Activated naive CD8-positive, alpha-beta T cell treated with anti-CD3 and anti-CD28 coated beads for 36 hours (primary cell): Measurements from ENCODE around the gene OSBPL10. TPM values are rescaled to one million over a fixed set of nuclear protein-coding genes. Genes with fewer than 3 reads are reported as not detected.

Experiments used
- DNase-seq: peaks from one replicate; pipeline ENCODE4 v3.0.0; 2021
- H3K27ac Mint-ChIP-seq: one replicate; pipeline ENCODE4 v1.8.0; 2022; ENCODE audit warnings: mild to moderate bottlenecking, moderate library complexity, mixed read lengths
- H3K27me3 Mint-ChIP-seq: one replicate; pipeline ENCODE4 v1.8.0; 2022; ENCODE audit warnings: mild to moderate bottlenecking, mixed read lengths
- H3K36me3 Mint-ChIP-seq: one replicate; pipeline ENCODE4 v1.8.0; 2021; ENCODE audit warnings: mild to moderate bottlenecking, mixed read lengths
- H3K4me1 Mint-ChIP-seq: one replicate; pipeline ENCODE4 v1.8.0; 2021; ENCODE audit warnings: mixed read lengths
- H3K4me3 Mint-ChIP-seq: one replicate; pipeline ENCODE4 v1.8.0; 2022; ENCODE audit warnings: mild to moderate bottlenecking, moderate library complexity, mixed read lengths
- H3K9me3 Mint-ChIP-seq: one replicate; pipeline ENCODE4 v1.8.0; 2022; ENCODE audit warnings: mixed read lengths
- total RNA-seq, 2 experiments: library from RNA; stranded (reverse); gene quantifications; one replicate each; pipeline ENCODE4 v1.2.3, GENCODE V29; 2021

Gene OSBPL10
- total RNA-seq, 2 experiments from 2014 or later = 5.4 to 5.5 TPM

- H3K36me3 Mint-ChIP-seq = peaks cover 5% of the 10 kb centered on the region
- no peak overlapping the region for H3K27ac Mint-ChIP-seq
- H3K9me3 Mint-ChIP-seq = peaks cover 4% of the 10 kb centered on the region
- DNase-seq = no peak
- peaks cover 9% of the 10 kb centered on the region for H3K27me3 Mint-ChIP-seq
- peaks cover 2% of the 10 kb centered on the region for H3K4me1 Mint-ChIP-seq
- no peak overlapping the region for H3K4me3 Mint-ChIP-seq
Observed at GRCh38 chr3:31955581-31955980, 25.5 kb downstream of the OSBPL10 start.

DNA sequence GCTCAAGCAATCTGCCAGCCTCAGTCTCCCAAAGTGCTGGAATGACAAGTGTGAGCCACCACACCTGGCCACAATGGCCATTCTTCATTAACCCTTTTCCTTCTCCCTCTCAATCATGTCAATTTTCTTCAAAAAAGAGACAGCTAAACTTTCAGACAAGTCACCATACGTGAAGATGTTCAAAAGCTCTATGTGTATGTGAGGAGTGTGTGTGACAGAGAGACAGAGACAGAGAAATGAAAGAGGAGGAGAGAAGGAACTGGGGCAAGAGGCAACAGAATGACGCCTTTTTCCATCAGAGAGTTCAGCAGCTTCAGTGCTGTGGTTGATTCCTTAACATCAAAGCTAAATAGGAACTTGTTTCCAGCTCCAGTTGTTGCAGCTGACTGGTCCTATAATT, 27.4 kb downstream of the OSBPL10 start:
- Mint-ChIP-seq H3K9me3 (peaks cover 8% of the 10 kb centered on the region), H3K27ac (no peak overlapping the region), H3K4me1 (no peaks in the 10 kb centered on the region), H3K36me3 (peaks cover 5% of the 10 kb centered on the region), H3K27me3 (peaks cover 11% of the 10 kb centered on the region), H3K4me3 (no peak overlapping the region)
- no peak for DNase-seq

DNA sequence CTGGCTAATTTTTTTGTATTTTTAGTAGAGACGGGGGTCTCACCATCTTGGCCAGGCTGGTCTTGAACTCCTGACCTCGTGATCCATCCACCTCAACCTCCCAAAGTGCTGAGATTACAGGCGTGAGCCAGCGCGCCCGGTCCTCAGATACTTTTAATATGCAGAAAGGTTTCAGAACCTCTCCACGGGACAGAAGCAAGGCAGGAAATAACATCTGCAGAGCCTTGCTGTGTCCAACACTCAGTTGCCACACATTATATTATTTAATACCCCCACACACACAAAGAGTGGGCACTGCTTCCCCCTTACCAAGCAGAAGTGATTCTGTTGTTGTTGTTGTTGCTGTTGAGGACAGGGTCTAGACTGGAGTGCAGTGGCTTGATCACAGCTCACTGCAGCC, 28.0 kb downstream of the OSBPL10 start:
- H3K9me3 Mint-ChIP-seq = peaks cover 8% of the 10 kb centered on the region
- no peaks in the 10 kb centered on the region for H3K4me1 Mint-ChIP-seq
- DNase-seq = no peak
- no peak overlapping the region for H3K27ac Mint-ChIP-seq
- peaks cover 5% of the 10 kb centered on the region for H3K36me3 Mint-ChIP-seq
- H3K4me3 Mint-ChIP-seq = no peak overlapping the region
- peaks cover 11% of the 10 kb centered on the region for H3K27me3 Mint-ChIP-seq

DNA sequence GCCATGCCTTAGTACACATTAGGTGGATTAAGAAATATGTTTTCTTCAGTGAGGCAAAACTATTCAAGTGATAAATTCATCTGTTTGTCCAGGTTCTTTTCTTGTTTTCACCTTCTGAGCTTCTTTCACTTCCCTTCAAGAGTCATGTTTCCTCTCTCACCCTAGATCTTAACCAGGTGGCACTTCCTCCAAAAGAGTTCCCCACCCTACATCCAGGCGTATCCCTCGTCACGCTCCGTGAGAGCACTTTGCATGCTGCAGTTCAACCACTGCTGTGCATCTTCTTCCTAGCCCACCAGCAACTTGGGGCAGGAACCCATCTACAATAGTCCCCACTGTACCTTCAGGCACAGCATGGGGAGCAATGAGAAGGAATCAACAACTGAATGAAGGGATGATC, 28.9 kb downstream of the OSBPL10 start:
- Mint-ChIP-seq H3K4me3 (no peak overlapping the region), H3K27ac (no peak overlapping the region), H3K9me3 (peaks cover 8% of the 10 kb centered on the region), H3K4me1 (no peaks in the 10 kb centered on the region), H3K27me3 (peaks cover 11% of the 10 kb centered on the region), H3K36me3 (peaks cover 5% of the 10 kb centered on the region)
- DNase-seq = no peak

DNA sequence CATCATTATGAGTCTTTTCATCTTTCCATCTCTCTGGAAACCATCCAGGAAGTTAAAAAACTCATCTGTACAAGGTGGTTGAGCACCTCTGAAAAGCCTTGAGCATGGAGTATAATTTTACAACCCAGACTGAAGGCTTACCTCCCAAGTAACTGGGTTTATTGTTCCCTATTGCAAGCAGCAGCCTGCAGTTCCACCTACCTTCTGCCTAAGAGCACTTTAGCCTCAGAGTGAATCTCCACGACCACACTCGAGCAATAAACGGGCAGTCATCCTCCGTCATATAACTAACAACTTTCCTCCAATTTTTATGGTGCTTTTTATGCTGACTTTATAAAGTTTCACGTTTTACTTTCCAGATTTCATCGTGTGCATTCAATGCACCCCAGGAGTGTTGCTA, 32.8 kb downstream of the OSBPL10 start:
- DNase-seq = no peak
- peaks cover 4% of the 10 kb centered on the region for H3K9me3 Mint-ChIP-seq
- H3K36me3 Mint-ChIP-seq = no peaks in the 10 kb centered on the region
- no peak overlapping the region for H3K27ac Mint-ChIP-seq
- H3K27me3 Mint-ChIP-seq = peaks cover 12% of the 10 kb centered on the region
- H3K4me3 Mint-ChIP-seq = no peak overlapping the region
- no peaks in the 10 kb centered on the region for H3K4me1 Mint-ChIP-seq

GRCh38 chr3:31947671-31948091, 33.4 kb downstream of the OSBPL10 start:
- H3K4me3 Mint-ChIP-seq = no peak overlapping the region
- DNase-seq = no peak
- H3K9me3 Mint-ChIP-seq = peaks cover 4% of the 10 kb centered on the region
- no peak overlapping the region for H3K27ac Mint-ChIP-seq
- no peaks in the 10 kb centered on the region for H3K4me1 Mint-ChIP-seq
- H3K36me3 Mint-ChIP-seq = no peaks in the 10 kb centered on the region
- H3K27me3 Mint-ChIP-seq = peaks cover 11% of the 10 kb centered on the region

DNA sequence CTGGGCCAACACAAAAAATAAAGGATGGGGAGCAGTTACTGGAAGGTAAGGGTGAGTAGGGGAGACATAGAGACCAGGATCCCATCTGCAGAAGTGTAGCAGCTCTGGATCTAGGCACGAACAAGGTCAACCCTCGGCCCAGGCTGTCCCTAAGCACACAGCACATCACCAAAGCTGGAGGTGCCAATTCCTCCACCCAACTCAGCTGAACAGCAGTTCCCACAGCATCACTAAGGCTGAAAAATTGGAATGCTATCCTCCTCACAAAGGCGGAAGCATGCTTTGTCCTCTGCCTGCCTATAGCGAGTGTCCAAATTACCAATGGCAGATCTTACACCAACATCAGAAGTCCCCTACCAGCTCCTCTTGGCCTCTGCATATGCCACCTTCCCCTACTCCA, 33.9 kb downstream of the OSBPL10 start:
- Mint-ChIP-seq H3K27me3 (peaks cover 11% of the 10 kb centered on the region), H3K4me1 (no peaks in the 10 kb centered on the region), H3K27ac (no peak overlapping the region), H3K9me3 (peaks cover 4% of the 10 kb centered on the region), H3K4me3 (no peak overlapping the region), H3K36me3 (no peaks in the 10 kb centered on the region)
- DNase-seq = no peak

- H3K4me1 Mint-ChIP-seq = no peaks in the 10 kb centered on the region
- H3K27me3 Mint-ChIP-seq = peaks cover 11% of the 10 kb centered on the region
- no peaks in the 10 kb centered on the region for H3K36me3 Mint-ChIP-seq
- peaks cover 4% of the 10 kb centered on the region for H3K9me3 Mint-ChIP-seq
- no peak for DNase-seq
- H3K27ac Mint-ChIP-seq = peak overlapping the region; percentile 21
- no peak overlapping the region for H3K4me3 Mint-ChIP-seq
Observed at GRCh38 chr3:31946484-31947081, 34.5 kb downstream of the OSBPL10 start.

GRCh38 chr3:31945738-31946052, 35.4 kb downstream of the OSBPL10 start:
- DNase-seq = no peak
- Mint-ChIP-seq H3K4me3 (no peak overlapping the region), H3K9me3 (peaks cover 4% of the 10 kb centered on the region), H3K27me3 (peaks cover 7% of the 10 kb centered on the region), H3K36me3 (no peaks in the 10 kb centered on the region), H3K27ac (no peak overlapping the region), H3K4me1 (no peaks in the 10 kb centered on the region)

- H3K4me3 Mint-ChIP-seq = no peak overlapping the region
- H3K36me3 Mint-ChIP-seq = no peaks in the 10 kb centered on the region
- no peak for DNase-seq
Observed at GRCh38 chr3:31943041-31943440, 38.0 kb downstream of the OSBPL10 start.

GRCh38 chr3:31942446-31942845, 38.6 kb downstream of the OSBPL10 start:
- peaks cover 4% of the 10 kb centered on the region for H3K27me3 Mint-ChIP-seq
- no peaks in the 10 kb centered on the region for H3K4me1 Mint-ChIP-seq
- H3K9me3 Mint-ChIP-seq = no peaks in the 10 kb centered on the region
- H3K4me3 Mint-ChIP-seq = no peak overlapping the region
- H3K27ac Mint-ChIP-seq = no peak overlapping the region
- no peaks in the 10 kb centered on the region for H3K36me3 Mint-ChIP-seq
- DNase-seq = no peak

More at GRCh38 chr3:31943041-31943440, 38.0 kb downstream of the OSBPL10 start:
- H3K9me3 Mint-ChIP-seq = no peaks in the 10 kb centered on the region
- no peaks in the 10 kb centered on the region for H3K4me1 Mint-ChIP-seq
- no peak overlapping the region for H3K27ac Mint-ChIP-seq
- H3K27me3 Mint-ChIP-seq = peaks cover 4% of the 10 kb centered on the region

DNA sequence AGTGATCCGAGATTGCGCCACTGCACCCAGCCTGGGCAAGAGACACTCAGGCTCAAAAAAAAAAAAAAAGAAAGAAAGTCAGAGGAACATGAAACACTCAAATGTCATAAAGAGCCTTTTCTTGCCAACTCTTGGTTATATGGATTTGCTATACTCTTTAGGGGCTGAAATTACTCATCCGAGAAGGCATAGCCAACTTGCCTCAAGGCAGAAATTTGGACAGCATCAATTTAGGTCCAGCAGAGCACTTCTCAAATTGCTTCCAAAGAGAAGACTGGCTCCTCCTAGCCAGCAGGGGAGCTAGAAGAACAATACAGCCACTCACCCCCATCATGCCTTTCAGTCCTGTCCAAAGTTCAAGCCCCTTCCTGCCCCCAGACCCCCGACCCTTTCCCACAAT, 43.8 kb downstream of the OSBPL10 start:
- no peak for DNase-seq
- Mint-ChIP-seq H3K27me3 (no peaks in the 10 kb centered on the region), H3K27ac (no peak overlapping the region), H3K9me3 (no peaks in the 10 kb centered on the region), H3K4me3 (no peak overlapping the region), H3K36me3 (no peaks in the 10 kb centered on the region), H3K4me1 (peaks cover 4% of the 10 kb centered on the region)

- H3K36me3 Mint-ChIP-seq = no peaks in the 10 kb centered on the region
- H3K27ac Mint-ChIP-seq = no peak overlapping the region
- peaks cover 6% of the 10 kb centered on the region for H3K4me1 Mint-ChIP-seq
- H3K9me3 Mint-ChIP-seq = no peaks in the 10 kb centered on the region
- H3K4me3 Mint-ChIP-seq = no peak overlapping the region
- no peak for DNase-seq
- no peaks in the 10 kb centered on the region for H3K27me3 Mint-ChIP-seq
Observed at GRCh38 chr3:31936420-31937060, 44.5 kb downstream of the OSBPL10 start.

DNA sequence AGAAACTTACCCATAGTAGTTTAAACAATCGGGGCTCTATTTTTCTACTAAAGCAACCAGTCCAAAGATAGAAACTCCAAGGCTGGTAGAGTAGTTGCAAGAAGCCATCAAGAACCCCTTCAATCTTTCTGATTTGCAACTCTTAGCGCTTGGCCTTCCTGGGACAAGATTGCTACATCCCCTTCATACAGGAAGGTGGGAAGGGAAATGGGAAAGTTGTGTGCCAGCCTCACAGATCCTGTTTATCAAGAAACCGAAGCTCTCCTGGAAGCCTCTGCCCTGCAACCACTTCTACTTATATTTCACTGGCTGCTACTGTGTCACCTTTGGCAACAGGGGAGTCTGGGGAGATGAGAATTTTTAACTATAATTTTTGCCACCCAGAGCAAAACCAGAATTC, 46.2 kb downstream of the OSBPL10 start:
- H3K27me3 Mint-ChIP-seq = no peaks in the 10 kb centered on the region
- peaks cover 11% of the 10 kb centered on the region for H3K4me1 Mint-ChIP-seq
- no peak overlapping the region for H3K4me3 Mint-ChIP-seq
- no peak for DNase-seq
- H3K36me3 Mint-ChIP-seq = peaks cover 2% of the 10 kb centered on the region
- H3K27ac Mint-ChIP-seq = no peak overlapping the region
- H3K9me3 Mint-ChIP-seq = no peaks in the 10 kb centered on the region

- H3K36me3 Mint-ChIP-seq = peaks cover 2% of the 10 kb centered on the region
- no peak overlapping the region for H3K27ac Mint-ChIP-seq
- no peaks in the 10 kb centered on the region for H3K27me3 Mint-ChIP-seq
- H3K4me3 Mint-ChIP-seq = no peak overlapping the region
- peaks cover 11% of the 10 kb centered on the region for H3K4me1 Mint-ChIP-seq
- no peak for DNase-seq
- H3K9me3 Mint-ChIP-seq = no peaks in the 10 kb centered on the region
Observed at GRCh38 chr3:31934018-31934417, 47.0 kb downstream of the OSBPL10 start.

DNA sequence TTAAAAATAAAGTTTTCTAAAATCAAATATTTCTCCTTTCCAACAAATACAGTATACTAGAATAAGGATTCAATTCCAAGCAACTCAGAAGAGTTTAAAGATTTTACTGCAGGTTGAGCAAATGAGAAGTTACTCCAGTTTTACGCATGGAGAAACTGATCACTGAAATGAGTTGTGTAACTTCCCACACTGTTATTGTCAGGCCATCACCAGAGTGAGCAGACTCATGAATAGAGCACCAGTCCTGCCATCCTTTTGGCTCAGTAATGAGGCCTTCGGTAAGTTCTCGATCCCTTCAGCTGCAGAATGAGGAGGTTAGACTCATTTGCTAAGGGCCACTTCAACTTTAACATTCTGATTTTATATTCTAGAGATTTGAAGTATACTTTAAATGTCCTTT, 48.1 kb downstream of the OSBPL10 start:
- H3K4me1 Mint-ChIP-seq = peaks cover 17% of the 10 kb centered on the region
- H3K36me3 Mint-ChIP-seq = peaks cover 5% of the 10 kb centered on the region
- DNase-seq = no peak
- no peaks in the 10 kb centered on the region for H3K27me3 Mint-ChIP-seq
- no peak overlapping the region for H3K27ac Mint-ChIP-seq
- H3K4me3 Mint-ChIP-seq = no peak overlapping the region
- peaks cover 2% of the 10 kb centered on the region for H3K9me3 Mint-ChIP-seq
